Ovary (tissue), 9 donors: ENCODE measurements around the gene CIB1. TPM values are rescaled to one million over a fixed set of nuclear protein-coding genes. Genes with fewer than 3 reads are reported as not detected.

Experiments
- DNase-seq, 5 donors: peaks; one replicate each; pipeline ENCODE4 v3.0.0-alpha.2; 2019 to 2020
- H3K27ac ChIP-seq, 2 donors: fragments of 200-600 bp; one replicate each; pipeline versions ENCODE4 v1.5.1 to v1.8.0; 2019 to 2022
- H3K27me3 ChIP-seq: fragments of 200-600 bp; one replicate; pipeline ENCODE4 v1.8.0; 2022
- H3K36me3 ChIP-seq: fragments of 200-600 bp; sonication (generic); one replicate; pipeline ENCODE4 v1.5.1; 2019
- H3K4me1 ChIP-seq: one replicate; pipeline ENCODE4 v1.8.1; 2013; ENCODE audit warnings: mild to moderate bottlenecking, moderate library complexity; ENCODE audit not compliant: insufficient read depth
- H3K4me3 ChIP-seq: fragments of 200-600 bp; sonication (generic); one replicate; pipeline ENCODE4 v1.5.1; 2017
- H3K9me3 ChIP-seq, 2 donors: fragments of 200-600 bp in 1 of 2; sonication (generic) in 1 of 2; one replicate each; pipeline versions ENCODE4 v1.5.1 to v1.8.1; 2013 to 2019; ENCODE audit warnings: mild to moderate bottlenecking in 1 of 2, moderate library complexity in 1 of 2
- CTCF ChIP-seq, 3 donors: fragments of 450-650 bp in 2 of 3; fragments of 200-600 bp in 1 of 3; IDR thresholded peaks; one replicate each; pipeline versions ENCODE4 v1.5.1 to v1.8.0; 2016 to 2022; ENCODE audit warnings: antibody characterized with exemption in 3 of 3, mild to moderate bottlenecking in 1 of 3
- EP300 ChIP-seq: sonication (generic); formaldehyde crosslinking; IDR thresholded peaks from one replicate; pipeline ENCODE4 v1.6.1; 2017; ENCODE audit warnings: antibody characterized with exemption
- POLR2A ChIP-seq: fragments of 450-650 bp; IDR thresholded peaks from one replicate; pipeline ENCODE4 v1.6.1; 2017; ENCODE audit warnings: antibody characterized with exemption, mild to moderate bottlenecking, moderate library complexity
- WGBS, 3 donors: extraction: QIAGEN DNeasy Blood & Tissue Kit in 1 of 3; methylation state at CpG; one replicate each; pipeline versions ENCODE4 v1.1.5 to v1.1.7; 2013 to 2017; 5-methylcytosine and 5-hydroxymethylcytosine counted together
- intact Hi-C, 4 donors: fragments of 100-400 bp; cut with DNase I; formaldehyde crosslinking; loops; one replicate each; pipeline versions ENCODE4 v1.11.0 to v1.15.1; 2022 to 2023
- polyA plus RNA-seq, 2 donors: library from polyadenylated mRNA; stranded (reverse); fragments of 200-250 nt in 1 of 2; fragments of 350-450 nt in 1 of 2; fragmentation: Illumina TruSeq in 1 of 2; extraction: RNeasy Lipid Tissue Mini Kit (QIAGEN cat#74804) in 1 of 2; gene quantifications; one replicate each; pipeline ENCODE4 v1.2.3, GENCODE V29; 2013 to 2014
- total RNA-seq, 7 donors: library from RNA; depleted of rRNA in 2 of 7; stranded (reverse); fragments of >200 nt in 2 of 7; fragmentation: NEBNext Ultra II Directional in 3 of 7; extraction: Animal tissue kit (Norgen Biotek cat#: 25700) in 3 of 7; gene quantifications; one replicate each; pipeline versions ENCODE4 v1.1.0 to v1.2.4, GENCODE V29; 2016 to 2023
- donor health status: DM: no; HTN: no; CAD: no; lungs with moderate emphysema.
- donor health status: DM: no; HTN: no; CAD: no.
- donor health status: Bipolar disorder and iron deficiency.
- donor health status: DM: yes; HTN: yes; CAD: no.
- donor health status: DM: no; HTN: no; CAD: no.
- donor health status: DM: yes; HTN: yes; CAD: no.

CIB1 gene
- total and polyA plus RNA-seq, 9 donors, result 18.5 to 68.8 (median 45.0) TPM

GRCh38 chr15:90259524-90259923 lies 25.8 kb upstream of the CIB1 start:
- H3K27ac ChIP-seq, result no peak overlapping the region
- H3K4me3 ChIP-seq, result no peak overlapping the region
- H3K9me3 ChIP-seq, result no peaks in the 10 kb centered on the region
- H3K27me3 ChIP-seq, result no peaks in the 10 kb centered on the region
- TF ChIP-seq CTCF (IDR thresholded peaks at IDR 0.05) (no peak), EP300 (no peak), POLR2A (no peak)
- intact Hi-C loops, result no loop called here
- H3K4me1 ChIP-seq, result peaks cover 1% of the 10 kb centered on the region
- H3K36me3 ChIP-seq, result no peaks in the 10 kb centered on the region
- WGBS, 3 donors, result 82 to 85% (median 84%) methylated on average over 5 of the region's 5 CpGs
- DNase-seq, result no peak

- H3K4me1 ChIP-seq, result no peaks in the 10 kb centered on the region
- no peaks in the 10 kb centered on the region for H3K36me3 ChIP-seq
- no peaks in the 10 kb centered on the region for H3K27me3 ChIP-seq
- TF ChIP-seq POLR2A (no peak), EP300 (no peak), CTCF (IDR thresholded peaks at IDR 0.05) (no peak)
- no peak overlapping the region for H3K4me3 ChIP-seq
- WGBS, 3 donors, result 68 to 72% (median 70%) methylated on average over 7 of the region's 7 CpGs
- no peak overlapping the region for H3K27ac ChIP-seq
- peak in 1 of 5 donors; percentile 16 for DNase-seq
- intact Hi-C loops, result no loop called here
- H3K9me3 ChIP-seq, result no peaks in the 10 kb centered on the region
Observed at GRCh38 chr15:90257776-90258175, 24.0 kb upstream of the CIB1 start.

- intact Hi-C loops, result no loop called here
- 0% methylated on average over 41 to 44 of the region's 44 CpGs for WGBS, 3 donors
- peak within 1 kb of the TSS in 1 of 2 donors; percentile 18 for H3K27ac ChIP-seq
Observed at GRCh38 chr15:90249203-90249863, 15.6 kb upstream of the CIB1 start, which contains the start of gene TTLL13. Gene TTLL13, plus strand, starts transcription at chr15:90249556. Its CDS starts 1,075 bp downstream, at chr15:90250631.

GRCh38 chr15:90248789-90249202 lies 15.1 kb upstream of the CIB1 start:
- Histone ChIP-seq H3K9me3 (no peaks in the 10 kb centered on the region), H3K36me3 (no peaks in the 10 kb centered on the region), H3K27ac (peak overlapping the region in 1 of 2 donors; percentile 18), H3K27me3 (no peaks in the 10 kb centered on the region), H3K4me3 (peak overlapping the region; percentile 57), H3K4me1 (peaks cover 2% of the 10 kb centered on the region)
- TF ChIP-seq CTCF (IDR thresholded peaks at IDR 0.05) (no peak), EP300 (no peak), POLR2A (no peak)
- WGBS, 3 donors, result 64 to 72% (median 66%) methylated on average over 6 of the region's 6 CpGs
- DNase-seq, result no peak
- intact Hi-C loops, result no loop called here

More at GRCh38 chr15:90249203-90249863, 15.6 kb upstream of the CIB1 start, which contains the start of gene TTLL13:
- Histone ChIP-seq H3K27me3 (no peaks in the 10 kb centered on the region), H3K4me1 (peaks cover 2% of the 10 kb centered on the region), H3K36me3 (no peaks in the 10 kb centered on the region), H3K9me3 (no peaks in the 10 kb centered on the region), H3K4me3 (peak within 1 kb of the TSS; percentile 57)
- peak; percentile 38 for TF ChIP-seq POLR2A
- TF ChIP-seq CTCF (IDR thresholded peaks at IDR 0.05), result no peak
- TF ChIP-seq EP300, result no peak
- DNase-seq, result peak; percentile 96 to 100 (median 97)
